ENCODE measurements around the gene LRRC8A.
"Not testable (repeated sequence)": the region's sequence is repeated elsewhere in the genome, so short reads cannot be mapped to it uniquely, and the experiment has no call there.

The LRRC8A gene

GRCh38 chr9:128881884-128882676 is at the start of gene LRRC8A, which contains the start of gene KYAT1:
TSS of gene LRRC8A (plus strand) at chr9:128882133. CDS start at chr9:128907165, 25,032 bp downstream.
TSS of gene KYAT1 (minus strand) at chr9:128881950. CDS start at chr9:128845405, 36,545 bp downstream.
- peak; percentile 96 to 98 for DNase-seq

DNA sequence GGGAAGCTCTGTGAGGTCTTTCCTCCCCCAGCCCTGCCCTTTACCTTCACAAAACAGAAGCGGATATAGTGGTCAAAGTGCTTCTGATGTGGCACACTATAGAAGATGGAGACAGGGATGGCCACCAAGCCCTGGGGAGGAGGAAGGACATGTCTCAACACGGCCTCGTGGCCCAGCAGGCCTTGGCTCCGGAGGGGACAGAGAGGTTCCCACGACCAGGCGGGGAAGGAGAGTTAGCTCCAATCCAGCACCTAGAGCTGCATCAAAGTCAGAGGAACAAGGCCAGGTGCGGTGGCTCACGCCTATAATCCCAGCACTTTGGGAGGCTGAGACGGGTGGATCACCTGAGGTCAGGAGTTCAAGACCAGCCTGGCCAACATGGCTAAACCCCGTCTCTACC is 48.2 kb upstream of the LRRC8A start:
- DNase-seq, result no peak

DNA sequence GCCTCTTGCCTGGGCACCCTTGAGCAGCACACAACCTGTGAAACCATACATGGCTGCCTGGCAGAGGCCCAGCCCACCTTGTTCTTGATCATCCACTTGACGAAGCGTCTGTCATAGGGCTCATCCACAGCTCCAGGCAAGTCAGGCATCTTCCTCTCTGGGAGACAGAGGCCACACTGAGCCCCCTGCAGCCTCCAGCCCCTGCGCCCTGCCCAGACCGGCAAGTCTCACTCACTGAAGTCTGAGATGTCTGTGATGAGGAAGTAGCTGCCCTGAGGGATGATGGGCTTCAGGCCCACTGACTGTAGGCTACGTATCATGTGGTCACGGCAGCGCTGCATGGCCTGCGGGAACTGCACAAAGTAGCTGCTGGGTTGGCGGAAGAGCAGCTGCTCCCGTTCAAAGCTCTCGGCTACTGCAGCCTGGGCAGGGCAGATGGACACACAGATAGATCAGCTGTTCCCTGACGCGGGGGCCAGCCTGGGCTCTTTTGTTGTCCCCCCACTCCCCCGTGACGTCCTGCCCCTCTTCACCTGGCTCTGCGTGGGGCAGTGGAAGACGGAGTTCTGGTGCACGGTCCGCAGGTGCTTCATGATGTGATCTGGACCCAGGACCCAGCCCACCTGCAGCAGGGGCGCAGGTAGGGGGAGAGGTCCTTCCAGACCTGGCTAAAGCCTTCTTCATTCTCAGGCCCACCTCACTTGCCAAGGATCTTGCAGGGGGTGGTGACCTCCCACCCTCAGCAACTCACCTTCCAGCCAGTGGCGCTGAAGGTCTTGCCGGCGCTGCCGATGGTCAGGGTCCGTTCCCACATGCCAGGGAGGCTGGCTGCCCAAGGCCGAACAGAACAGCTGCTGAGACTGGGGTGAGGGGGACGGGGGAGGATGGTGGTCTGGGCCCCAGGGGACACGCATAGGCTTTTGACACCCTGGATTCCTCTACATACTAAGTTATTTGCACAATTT is 46.4 kb upstream of the LRRC8A start:
- DNase-seq, result no peak

DNA sequence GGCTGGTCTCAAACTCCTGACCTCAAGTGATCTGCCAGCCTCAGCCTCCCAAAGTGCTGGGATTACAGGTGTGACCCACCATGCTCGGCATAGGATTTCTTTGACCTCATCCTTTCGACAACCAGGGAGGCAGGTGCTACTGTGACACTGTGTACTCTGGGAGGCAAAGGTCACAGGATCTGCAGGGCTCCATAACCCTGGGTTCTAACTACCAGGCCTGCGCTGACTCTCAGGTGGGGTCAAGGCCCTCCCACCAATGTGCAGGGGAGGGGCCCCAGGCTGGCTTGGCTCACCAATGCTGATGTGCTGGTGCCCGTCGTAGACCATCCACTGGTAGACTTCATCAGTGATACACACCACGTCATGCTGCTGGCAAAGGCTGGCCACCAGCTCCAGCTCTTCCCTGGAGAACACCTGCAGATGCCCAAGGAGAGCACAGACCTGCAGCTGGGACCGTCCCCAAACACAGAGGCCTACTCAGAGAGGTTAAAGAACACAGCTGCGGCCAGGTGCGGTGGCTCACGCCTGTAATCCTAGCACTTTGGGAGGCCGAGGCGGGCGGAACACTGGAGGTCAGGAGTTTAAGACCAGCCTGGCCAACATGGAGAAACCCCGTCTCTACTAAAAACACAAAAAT is 45.3 kb upstream of the LRRC8A start:
- no peak for DNase-seq

- no peak for DNase-seq
Observed at GRCh38 chr9:128838338-128838737, 43.6 kb upstream of the LRRC8A start.

DNA sequence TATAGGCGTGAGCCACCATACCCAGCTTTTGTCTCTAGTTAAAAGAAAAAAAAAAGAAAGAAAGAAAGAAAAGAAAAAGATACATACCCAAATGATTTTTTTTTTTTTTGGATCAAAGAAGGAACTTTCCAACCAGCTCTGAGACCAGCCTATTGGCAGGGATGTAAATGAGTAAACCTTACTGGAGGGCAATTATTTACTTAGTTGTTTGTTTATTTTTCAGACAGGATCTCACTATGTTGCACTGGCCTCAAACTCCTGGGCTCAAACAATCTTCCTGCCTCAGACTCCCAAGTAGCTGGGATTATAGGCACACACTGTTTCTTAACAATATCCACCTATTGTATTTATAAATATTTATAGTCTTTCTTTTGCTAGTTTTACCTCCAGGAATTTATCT is 41.4 kb upstream of the LRRC8A start:
- DNase-seq, result no peak

- no peak for DNase-seq
Observed at GRCh38 chr9:128841694-128842492, 40.0 kb upstream of the LRRC8A start.

- not testable (repeated sequence) for DNase-seq
Observed at GRCh38 chr9:128843171-128843570, 38.8 kb upstream of the LRRC8A start.

DNA sequence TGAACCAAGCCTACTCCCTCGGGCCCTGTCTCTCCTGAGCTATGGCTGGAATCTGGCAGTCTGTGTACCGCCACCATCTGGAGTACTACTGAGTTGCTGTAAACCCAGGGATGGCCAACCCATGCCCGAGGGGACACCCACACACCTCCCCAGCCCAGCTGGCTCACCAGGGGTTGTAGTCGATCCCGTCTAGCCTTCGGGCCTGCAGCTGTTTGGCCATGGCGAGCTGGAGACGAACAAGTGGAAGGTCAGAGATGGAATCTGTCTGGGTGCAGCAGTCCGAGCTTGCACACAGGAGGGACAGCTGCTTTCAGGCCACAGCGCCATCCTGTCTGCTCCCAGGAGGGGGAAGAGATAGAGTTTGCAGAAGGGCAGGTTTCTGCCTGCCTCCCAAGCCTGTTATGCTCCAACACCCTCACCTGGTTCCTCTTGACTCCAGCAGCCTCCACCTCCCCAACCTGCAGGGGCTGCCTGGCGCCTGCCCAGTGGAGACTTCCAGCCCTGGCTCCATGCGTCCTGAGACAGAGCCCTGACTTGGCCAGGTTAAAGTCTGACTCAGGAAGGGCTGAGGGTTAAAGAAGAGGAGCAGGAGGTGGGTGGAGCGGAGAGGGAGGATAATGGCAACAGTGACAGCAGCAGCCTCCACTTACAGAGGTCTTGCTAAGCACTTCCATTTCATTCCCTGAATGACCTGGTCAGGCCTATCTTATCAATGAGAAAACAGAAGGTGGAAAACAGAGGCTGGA is 36.6 kb upstream of the LRRC8A start:
- no peak for DNase-seq

DNA sequence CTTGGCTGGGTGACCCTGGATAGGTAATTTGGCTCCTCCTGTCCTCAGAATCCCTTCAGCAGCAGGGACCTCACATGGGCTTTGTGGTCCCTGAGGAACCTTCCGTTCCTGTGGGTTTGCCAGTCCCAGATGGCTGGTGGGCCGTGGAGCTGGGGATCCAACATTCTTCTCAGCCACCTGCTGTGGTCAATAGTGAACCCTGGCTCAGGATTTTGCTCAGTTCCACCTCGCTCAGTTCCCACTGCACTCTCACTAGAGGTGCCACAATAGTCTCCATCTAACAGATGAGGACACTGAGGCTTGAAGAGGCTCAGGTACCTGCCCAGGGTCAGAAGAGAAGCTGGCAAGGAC is 35.3 kb upstream of the LRRC8A start:
- DNase-seq, result no peak

DNA sequence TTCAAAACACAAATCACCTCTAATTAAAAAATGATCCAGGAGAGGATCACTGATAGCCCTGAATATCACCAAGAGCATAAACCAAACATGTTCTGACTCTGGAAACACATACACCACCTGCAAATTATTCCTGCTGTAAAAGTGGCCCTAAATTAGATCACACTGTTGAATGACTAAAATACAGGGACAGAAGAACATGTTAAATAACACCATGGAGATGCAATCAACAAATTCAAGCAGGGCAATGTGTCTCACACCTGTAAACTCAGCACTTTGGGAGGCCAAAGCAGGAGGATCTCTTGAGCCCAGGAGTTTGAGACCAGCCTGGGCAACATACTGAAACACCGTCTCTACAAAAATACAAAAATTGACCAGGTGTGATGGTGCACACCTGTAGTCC is 34.1 kb upstream of the LRRC8A start:
- DNase-seq, result no peak

GRCh38 chr9:128851024-128851423 is 30.9 kb upstream of the LRRC8A start:
- not testable (repeated sequence) for DNase-seq

DNA sequence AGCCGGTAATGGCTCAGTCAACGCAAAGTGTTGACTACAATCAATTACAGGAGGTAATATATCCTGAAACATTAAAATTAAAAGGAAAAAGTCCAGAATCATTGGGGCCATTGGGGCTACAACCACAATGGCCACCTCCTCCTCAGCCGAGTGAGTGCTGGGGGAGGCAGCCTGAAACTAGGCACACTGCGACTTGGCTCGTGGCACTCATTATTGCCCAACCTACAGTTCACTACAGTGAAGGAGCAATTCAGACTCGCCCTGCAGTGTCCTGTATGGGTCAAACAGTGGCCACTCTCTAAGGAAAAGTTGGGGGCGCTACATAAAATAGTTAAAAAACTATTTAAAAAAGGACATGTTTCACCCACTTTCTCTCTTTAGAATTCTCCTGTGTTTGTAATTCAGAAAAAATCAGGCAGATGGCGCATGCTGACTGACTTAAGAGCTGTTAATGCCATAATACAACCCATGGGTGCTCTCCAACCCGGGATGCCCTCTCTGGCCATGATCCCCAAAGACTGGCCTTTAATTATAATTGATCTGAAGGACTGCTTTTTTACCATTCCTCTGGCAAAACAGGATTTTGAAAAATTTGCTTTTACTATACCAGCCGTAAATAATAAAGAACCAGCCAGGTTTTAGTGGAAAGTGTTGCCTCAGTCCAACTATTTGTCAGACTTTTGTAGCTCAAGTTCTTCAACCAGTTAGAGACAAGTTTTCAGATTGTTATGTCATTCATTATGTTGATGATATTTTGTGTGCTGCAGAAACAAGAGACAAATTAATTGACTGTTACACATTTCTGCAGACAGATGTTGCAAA is 29.9 kb upstream of the LRRC8A start:
- DNase-seq, result not testable (repeated sequence)

DNA sequence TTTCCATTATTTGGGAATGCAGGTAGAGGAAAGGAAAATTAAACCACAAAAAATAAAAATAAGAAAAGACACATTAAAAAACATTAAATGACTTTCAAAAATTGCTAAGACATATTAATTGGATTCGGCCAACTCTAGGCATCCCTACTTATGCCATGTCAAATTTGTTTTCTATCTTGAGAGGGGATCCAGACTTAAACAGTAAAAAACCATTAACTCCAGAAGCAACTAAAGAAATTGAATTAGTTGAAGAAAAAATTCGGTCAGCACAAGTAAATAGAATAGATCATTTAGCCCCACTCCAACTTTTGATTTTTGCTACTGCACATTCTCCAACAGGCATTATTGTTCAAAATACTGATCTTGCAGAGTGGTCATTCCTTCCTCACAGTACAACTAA is 29.3 kb upstream of the LRRC8A start:
- DNase-seq, result not testable (repeated sequence)

- not testable (repeated sequence) for DNase-seq
Observed at GRCh38 chr9:128854454-128854853, 27.5 kb upstream of the LRRC8A start.

DNA sequence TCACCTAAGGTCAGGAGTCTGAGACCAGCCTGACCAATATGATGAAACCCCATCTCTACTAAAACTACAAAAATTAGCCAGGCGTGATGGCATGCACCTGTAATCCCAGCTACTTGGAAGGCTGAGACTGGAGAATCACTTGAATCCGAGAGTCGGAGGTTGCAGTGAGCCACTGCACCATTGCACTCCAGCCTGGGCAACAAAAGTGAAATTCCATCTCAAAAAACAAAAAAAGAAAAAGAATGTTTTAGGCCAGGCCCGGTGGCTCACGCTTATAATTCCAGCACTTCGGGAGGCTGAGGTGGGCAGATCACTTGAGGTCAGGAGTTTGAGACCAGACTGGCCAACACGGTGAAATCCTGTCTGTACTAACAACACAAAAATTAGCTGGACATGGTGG is 23.5 kb upstream of the LRRC8A start:
- not testable (repeated sequence) for DNase-seq

- DNase-seq, result no peak
Observed at GRCh38 chr9:128860937-128861336, 21.0 kb upstream of the LRRC8A start.

GRCh38 chr9:128861501-128861900 is 20.4 kb upstream of the LRRC8A start:
- no peak for DNase-seq

GRCh38 chr9:128862401-128862851 is 19.5 kb upstream of the LRRC8A start:
- no peak for DNase-seq

GRCh38 chr9:128863647-128864046 is 18.3 kb upstream of the LRRC8A start:
- peak; percentile 80 to 84 for DNase-seq
